Cardiac muscle cell (in vitro differentiated cells and primary cell): ENCODE results near the gene RPS19BP1. TPM values are rescaled to one million over a fixed set of nuclear protein-coding genes. Genes with fewer than 3 reads are reported as not detected.

Experiments
- DNase-seq, 2 donors: peaks; one replicate each; pipeline versions ENCODE4 v3.0.0 to v3.0.0-alpha.2; 2010 to 2017; ENCODE audit warnings: low read depth in 1 of 2, low spot score in 1 of 2
- H3K27ac ChIP-seq: fragments of 200-600 bp; sonication (generic); 2 replicates; pipeline ENCODE4 v1.5.1; 2016
- H3K27me3 ChIP-seq: fragments of 200-600 bp; sonication (generic); 2 replicates; pipeline ENCODE4 v1.6.0; 2016; ENCODE audit warnings: control low read depth
- H3K36me3 ChIP-seq: fragments of 200-600 bp; sonication (generic); 2 replicates; pipeline ENCODE4 v1.5.1; 2016; ENCODE audit warnings: control low read depth
- H3K4me1 ChIP-seq: fragments of 200-600 bp; sonication (generic); 2 replicates; pipeline ENCODE4 v1.8.1; 2017; ENCODE audit warnings: low read depth, mild to moderate bottlenecking, mixed run types
- H3K4me3 ChIP-seq: fragments of 200-600 bp; sonication (generic); 2 replicates; pipeline ENCODE4 v1.5.1; 2016; ENCODE audit warnings: mild to moderate bottlenecking
- H3K9me3 ChIP-seq: fragments of 200-600 bp; sonication (generic); 2 replicates; pipeline ENCODE4 v1.5.1; 2017; ENCODE audit warnings: low read depth, mild to moderate bottlenecking, control low read depth
- polyA plus RNA-seq: library from polyadenylated mRNA; unstranded; fragments of >200 nt; fragmentation: Nextera tagmentation; extraction: Ambion mirVana; gene quantifications from 2 replicates; pipeline ENCODE4 v1.2.1, GENCODE V29; 2016
- total RNA-seq: library from RNA; depleted of rRNA; stranded (reverse); fragments of >200 nt; gene quantifications from 2 replicates; pipeline ENCODE4 v1.2.3, GENCODE V29; 2016
- TF ChIP-seq, protein P1 (sequence below): IDR thresholded peaks from 2 replicates; pipeline ENCODE4 v1.5.1; 2012; ENCODE audit warnings: low read depth, mild to moderate bottlenecking, low read length

RPS19BP1 gene
- total and polyA plus RNA-seq, 2 experiments from 2014 or later = 144 to 150 TPM

GRCh38 chr22:39534092-39534506, 1.6 kb upstream of the RPS19BP1 start:
- Histone ChIP-seq H3K27ac (no peak overlapping the region), H3K27me3 (no peaks in the 10 kb centered on the region), H3K9me3 (no peaks in the 10 kb centered on the region), H3K4me1 (peaks cover 7% of the 10 kb centered on the region), H3K36me3 (no peaks in the 10 kb centered on the region), H3K4me3 (no peak overlapping the region)
- TF ChIP-seq, protein P1, sequence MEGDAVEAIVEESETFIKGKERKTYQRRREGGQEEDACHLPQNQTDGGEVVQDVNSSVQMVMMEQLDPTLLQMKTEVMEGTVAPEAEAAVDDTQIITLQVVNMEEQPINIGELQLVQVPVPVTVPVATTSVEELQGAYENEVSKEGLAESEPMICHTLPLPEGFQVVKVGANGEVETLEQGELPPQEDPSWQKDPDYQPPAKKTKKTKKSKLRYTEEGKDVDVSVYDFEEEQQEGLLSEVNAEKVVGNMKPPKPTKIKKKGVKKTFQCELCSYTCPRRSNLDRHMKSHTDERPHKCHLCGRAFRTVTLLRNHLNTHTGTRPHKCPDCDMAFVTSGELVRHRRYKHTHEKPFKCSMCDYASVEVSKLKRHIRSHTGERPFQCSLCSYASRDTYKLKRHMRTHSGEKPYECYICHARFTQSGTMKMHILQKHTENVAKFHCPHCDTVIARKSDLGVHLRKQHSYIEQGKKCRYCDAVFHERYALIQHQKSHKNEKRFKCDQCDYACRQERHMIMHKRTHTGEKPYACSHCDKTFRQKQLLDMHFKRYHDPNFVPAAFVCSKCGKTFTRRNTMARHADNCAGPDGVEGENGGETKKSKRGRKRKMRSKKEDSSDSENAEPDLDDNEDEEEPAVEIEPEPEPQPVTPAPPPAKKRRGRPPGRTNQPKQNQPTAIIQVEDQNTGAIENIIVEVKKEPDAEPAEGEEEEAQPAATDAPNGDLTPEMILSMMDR = no peak
- no peak for DNase-seq

- H3K4me1 ChIP-seq = peaks cover 7% of the 10 kb centered on the region
- no peak overlapping the region for H3K4me3 ChIP-seq
- peak; percentile 44 to 61 for DNase-seq
- H3K9me3 ChIP-seq = no peaks in the 10 kb centered on the region
- TF ChIP-seq, protein P1 = peak; percentile 36
- H3K36me3 ChIP-seq = no peaks in the 10 kb centered on the region
- no peak overlapping the region for H3K27ac ChIP-seq
- no peaks in the 10 kb centered on the region for H3K27me3 ChIP-seq
Observed at GRCh38 chr22:39530692-39531331, 1.7 kb downstream of the RPS19BP1 start.

- Histone ChIP-seq H3K27me3 (no peaks in the 10 kb centered on the region), H3K36me3 (no peaks in the 10 kb centered on the region), H3K4me3 (no peak overlapping the region), H3K4me1 (peaks cover 7% of the 10 kb centered on the region), H3K27ac (no peak overlapping the region), H3K9me3 (no peaks in the 10 kb centered on the region)
- no peak for DNase-seq
- TF ChIP-seq, protein P1 = no peak
Observed at GRCh38 chr22:39530116-39530515, 2.4 kb downstream of the RPS19BP1 start.

DNA sequence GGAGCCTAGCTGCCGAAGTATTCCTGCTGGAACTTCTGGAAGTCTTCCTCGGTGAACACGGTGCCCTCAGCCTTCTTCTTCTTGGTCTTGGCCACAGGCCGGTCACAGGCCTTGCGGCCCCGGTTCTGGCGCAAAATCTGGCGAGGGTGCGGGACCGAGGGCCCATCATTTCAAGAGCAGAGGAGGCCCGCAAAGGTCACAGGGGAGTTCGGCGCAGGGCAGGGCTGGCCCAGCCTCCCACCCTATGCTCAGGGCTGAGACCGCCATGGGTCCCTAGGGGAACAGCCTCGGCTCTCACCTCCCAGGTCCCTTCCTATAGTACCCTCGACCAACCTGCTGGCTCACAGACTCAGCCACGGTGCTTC, 3.1 kb downstream of the RPS19BP1 start:
- H3K36me3 ChIP-seq = no peaks in the 10 kb centered on the region
- H3K9me3 ChIP-seq = no peaks in the 10 kb centered on the region
- TF ChIP-seq, protein P1 = no peak
- no peak overlapping the region for H3K27ac ChIP-seq
- no peak for DNase-seq
- H3K4me3 ChIP-seq = no peak overlapping the region
- H3K4me1 ChIP-seq = peaks cover 7% of the 10 kb centered on the region
- H3K27me3 ChIP-seq = no peaks in the 10 kb centered on the region

DNA sequence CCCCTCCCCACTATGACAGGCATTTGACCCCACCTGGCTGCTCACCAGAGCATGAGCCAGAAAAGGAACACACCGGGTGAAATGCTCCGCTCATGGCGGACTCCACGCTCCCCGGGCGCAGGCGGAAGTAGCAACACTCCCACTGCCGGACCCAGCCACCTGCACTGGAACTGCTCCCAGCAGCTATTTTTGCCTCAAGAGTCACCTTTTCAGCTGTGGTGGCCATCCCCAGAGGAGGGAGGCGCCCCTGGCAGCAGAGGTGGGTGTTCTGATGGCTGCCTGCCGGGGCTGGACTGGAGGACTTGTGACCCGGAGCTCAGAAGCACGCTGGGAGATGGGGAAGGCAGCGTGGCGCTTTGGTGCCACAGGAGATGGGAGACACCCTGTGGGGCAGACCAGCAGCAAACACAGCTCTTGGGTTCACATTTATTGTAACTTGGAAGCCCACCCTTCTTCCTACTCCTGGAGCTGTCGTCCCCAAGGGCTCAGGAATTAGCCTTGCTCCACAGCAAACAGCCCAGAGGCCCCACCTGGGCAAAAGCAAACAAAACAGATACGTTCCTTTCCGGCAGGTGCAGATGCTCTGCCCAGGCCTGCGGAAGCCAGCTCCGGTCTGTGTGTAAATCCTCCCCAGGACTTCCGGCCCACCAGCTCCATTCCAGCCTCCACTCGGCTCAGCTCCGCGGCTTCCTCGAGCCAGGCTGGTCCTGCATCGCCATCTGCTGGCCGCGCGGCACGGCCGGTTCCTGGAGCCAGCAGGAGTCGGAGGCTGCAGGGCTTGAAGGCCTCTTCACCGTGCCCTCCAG, 3.7 kb downstream of the RPS19BP1 start:
- peaks cover 7% of the 10 kb centered on the region for H3K4me1 ChIP-seq
- H3K4me3 ChIP-seq = no peak overlapping the region
- no peaks in the 10 kb centered on the region for H3K27me3 ChIP-seq
- H3K9me3 ChIP-seq = no peaks in the 10 kb centered on the region
- peak overlapping the region; percentile 12 for H3K27ac ChIP-seq
- peak; percentile 92 to 97 for DNase-seq
- peaks cover 5% of the 10 kb centered on the region for H3K36me3 ChIP-seq
- TF ChIP-seq, protein P1 = peak; percentile 99
